Loucy (cell line): ENCODE results near the gene PIGM.

Experiments
- H2AFZ ChIP-seq: fragments of 200-600 bp; sonication (generic); 2 replicates; pipeline ENCODE4 v1.6.0; 2016; ENCODE audit warnings: antibody characterized with exemption, mild to moderate bottlenecking, low read length, moderate library complexity
- H3F3A ChIP-seq: fragments of 200-600 bp; 2 replicates; pipeline ENCODE4 v1.6.0; 2016; ENCODE audit warnings: antibody characterized with exemption, low read depth, mild to moderate bottlenecking
- H3K27me3 ChIP-seq: fragments of 200-600 bp; sonication (generic); 2 replicates; pipeline ENCODE4 v1.6.1; 2014; ENCODE audit warnings: low read length, mild to moderate bottlenecking; ENCODE audit not compliant: insufficient read depth, poor library complexity, severe bottlenecking
- H3K36me3 ChIP-seq: fragments of 200-600 bp; sonication (generic); 2 replicates; pipeline ENCODE4 v1.6.1; 2016; ENCODE audit warnings: low read length; ENCODE audit not compliant: insufficient read depth
- H3K4me1 ChIP-seq: fragments of 200-600 bp; sonication (generic); 2 replicates; pipeline ENCODE4 v1.5.1; 2014; ENCODE audit warnings: low read length, mild to moderate bottlenecking; ENCODE audit not compliant: insufficient read depth, poor library complexity, severe bottlenecking
- H3K4me2 ChIP-seq: fragments of 200-600 bp; sonication (generic); 2 replicates; pipeline ENCODE4 v1.6.0; 2014; ENCODE audit warnings: antibody characterized with exemption, low read length, low read depth, mild to moderate bottlenecking; ENCODE audit not compliant: poor library complexity, severe bottlenecking
- H3K4me3 ChIP-seq: fragments of 200-600 bp; sonication (generic); 2 replicates; pipeline ENCODE4 v1.5.1; 2014; ENCODE audit warnings: low read length, mild to moderate bottlenecking, mixed read lengths; ENCODE audit not compliant: poor library complexity, severe bottlenecking
- H3K79me2 ChIP-seq: fragments of 200-600 bp; sonication (generic); 2 replicates; pipeline ENCODE4 v1.6.1; 2014; ENCODE audit warnings: low read length; ENCODE audit not compliant: insufficient read depth
- H3K9ac ChIP-seq: fragments of 200-600 bp; sonication (generic); 2 replicates; pipeline ENCODE4 v1.6.0; 2014; ENCODE audit warnings: mild to moderate bottlenecking, low read depth, low read length, moderate library complexity; ENCODE audit not compliant: poor library complexity, severe bottlenecking
- H3K9me2 ChIP-seq: fragments of 200-600 bp; sonication (generic); replicated peaks from 2 replicates; pipeline ENCODE4 v1.6.1; 2016; ENCODE audit warnings: low read depth, low read length, mixed read lengths
- H3K9me3 ChIP-seq: fragments of 200-600 bp; sonication (generic); 2 replicates; pipeline ENCODE4 v1.6.1; 2014; ENCODE audit warnings: mild to moderate bottlenecking, antibody characterized with exemption, low read length, low read depth; ENCODE audit not compliant: insufficient read depth
- H4K20me1 ChIP-seq: fragments of 200-600 bp; sonication (generic); 2 replicates; pipeline ENCODE4 v1.6.0; 2014; ENCODE audit warnings: antibody characterized with exemption, low read length, mild to moderate bottlenecking; ENCODE audit not compliant: insufficient read depth, poor library complexity, severe bottlenecking
- CTCF ChIP-seq: fragments of 200-600 bp; sonication (generic); conservative IDR thresholded peaks from 2 replicates; pipeline ENCODE4 v1.5.1; 2014; ENCODE audit warnings: mild to moderate bottlenecking, antibody characterized with exemption, low read length
- EZH2phosphoT487 ChIP-seq: fragments of 200-600 bp; IDR thresholded peaks from 2 replicates; pipeline ENCODE4 v1.6.1; 2018; ENCODE audit warnings: antibody characterized with exemption, mild to moderate bottlenecking, moderate library complexity, borderline replicate concordance

Gene PIGM

GRCh38 chr1:160077486-160077885 is 45.7 kb upstream of the PIGM start:
- Histone ChIP-seq H3K9ac (no peak overlapping the region), H3K27me3 (no peaks in the 10 kb centered on the region), H3K4me3 (no peak overlapping the region), H3K36me3 (no peaks in the 10 kb centered on the region), H3K9me3 (no peaks in the 10 kb centered on the region), H3K9me2 (no peaks in the 10 kb centered on the region), H3K79me2 (no peaks in the 10 kb centered on the region), H4K20me1 (no peaks in the 10 kb centered on the region), H3F3A (no peaks in the 10 kb centered on the region), H3K4me1 (no peaks in the 10 kb centered on the region), H2AFZ (no peak overlapping the region), H3K4me2 (no peak overlapping the region)
- no peak for TF ChIP-seq CTCF

- H3K4me1 ChIP-seq, result no peaks in the 10 kb centered on the region
- no peaks in the 10 kb centered on the region for H3K9me2 ChIP-seq
- no peaks in the 10 kb centered on the region for H3K79me2 ChIP-seq
- H3K36me3 ChIP-seq, result no peaks in the 10 kb centered on the region
- H2AFZ ChIP-seq, result no peak overlapping the region
- no peak overlapping the region for H3K4me2 ChIP-seq
- H3K4me3 ChIP-seq, result no peak overlapping the region
- H3K9ac ChIP-seq, result no peak overlapping the region
- no peaks in the 10 kb centered on the region for H3F3A ChIP-seq
- no peaks in the 10 kb centered on the region for H4K20me1 ChIP-seq
- H3K27me3 ChIP-seq, result peaks cover 1% of the 10 kb centered on the region
- no peaks in the 10 kb centered on the region for H3K9me3 ChIP-seq
- TF ChIP-seq CTCF (no peak), EZH2phosphoT487 (no peak)
These were observed 44.5 kb upstream of the PIGM start for GRCh38 chr1:160076295-160076694.

- no peaks in the 10 kb centered on the region for H3K79me2 ChIP-seq
- no peak overlapping the region for H2AFZ ChIP-seq
- H3K27me3 ChIP-seq, result peaks cover 6% of the 10 kb centered on the region
These were observed 44.0 kb upstream of the PIGM start for GRCh38 chr1:160075836-160076235.

More at GRCh38 chr1:160075836-160076235, 44.0 kb upstream of the PIGM start:
- Histone ChIP-seq H3K4me3 (no peak overlapping the region), H4K20me1 (no peaks in the 10 kb centered on the region), H3K36me3 (no peaks in the 10 kb centered on the region), H3K4me1 (no peaks in the 10 kb centered on the region), H3K9me3 (no peaks in the 10 kb centered on the region), H3K9me2 (no peaks in the 10 kb centered on the region), H3F3A (no peaks in the 10 kb centered on the region), H3K9ac (no peak overlapping the region), H3K4me2 (no peak overlapping the region)
- TF ChIP-seq CTCF (no peak), EZH2phosphoT487 (no peak)
